HG03378 (cell line): Measurements from ENCODE around the gene PDE10A.

Experiments
- ATAC-seq: cut with Tn5 transposase; IDR thresholded peaks from one replicate; pipeline ENCODE4 v1.9.1; 2021; ENCODE audit warnings: mild to moderate bottlenecking, moderate library complexity; ENCODE audit not compliant: unreplicated experiment

PDE10A gene

DNA sequence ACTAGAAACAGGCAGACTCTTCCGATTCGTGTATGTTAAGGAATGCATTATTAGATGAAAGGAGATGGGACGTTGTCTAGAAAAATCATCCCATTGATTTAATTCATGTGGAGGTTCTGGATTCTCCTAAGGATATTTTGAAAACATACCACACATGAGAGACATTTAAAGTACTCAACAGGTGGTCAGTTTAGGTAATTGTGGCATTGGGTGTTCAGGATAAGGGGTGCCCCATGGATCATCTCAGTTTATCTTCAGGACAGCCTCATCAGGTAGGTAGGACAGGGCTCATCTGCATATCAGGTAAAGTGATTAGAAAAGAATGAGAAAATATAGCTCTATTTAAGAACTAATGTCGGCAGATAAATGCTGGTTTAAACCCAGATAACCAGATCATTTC lies 15.9 kb upstream of the PDE10A start:
- no peak for ATAC-seq

DNA sequence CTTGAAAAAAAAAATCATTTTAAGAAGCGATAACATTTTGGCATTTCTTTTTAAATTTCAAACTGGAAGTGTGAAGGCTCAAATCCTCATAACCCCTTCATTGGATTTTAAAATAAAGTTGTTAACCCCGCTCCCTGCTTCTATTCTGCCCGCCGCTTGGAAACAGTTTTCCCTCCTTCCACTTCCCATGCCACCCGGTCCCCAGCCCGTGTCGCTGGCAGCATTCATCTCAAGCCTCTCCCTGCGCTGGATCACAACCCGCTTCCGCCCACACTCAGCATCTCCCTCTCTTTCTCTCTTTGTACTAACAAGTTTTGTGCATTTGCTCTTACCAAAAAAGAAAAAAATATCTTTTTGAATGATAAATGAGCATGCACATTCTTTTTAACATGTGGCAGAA lies 15.4 kb upstream of the PDE10A start:
- no peak for ATAC-seq

- ATAC-seq: no peak
Observed at GRCh38 chr6:165677091-165677490, 14.1 kb upstream of the PDE10A start.

GRCh38 chr6:165676435-165677068 lies 13.5 kb upstream of the PDE10A start:
- ATAC-seq: no peak

GRCh38 chr6:165675120-165675519 lies 12.1 kb upstream of the PDE10A start:
- ATAC-seq: no peak

DNA sequence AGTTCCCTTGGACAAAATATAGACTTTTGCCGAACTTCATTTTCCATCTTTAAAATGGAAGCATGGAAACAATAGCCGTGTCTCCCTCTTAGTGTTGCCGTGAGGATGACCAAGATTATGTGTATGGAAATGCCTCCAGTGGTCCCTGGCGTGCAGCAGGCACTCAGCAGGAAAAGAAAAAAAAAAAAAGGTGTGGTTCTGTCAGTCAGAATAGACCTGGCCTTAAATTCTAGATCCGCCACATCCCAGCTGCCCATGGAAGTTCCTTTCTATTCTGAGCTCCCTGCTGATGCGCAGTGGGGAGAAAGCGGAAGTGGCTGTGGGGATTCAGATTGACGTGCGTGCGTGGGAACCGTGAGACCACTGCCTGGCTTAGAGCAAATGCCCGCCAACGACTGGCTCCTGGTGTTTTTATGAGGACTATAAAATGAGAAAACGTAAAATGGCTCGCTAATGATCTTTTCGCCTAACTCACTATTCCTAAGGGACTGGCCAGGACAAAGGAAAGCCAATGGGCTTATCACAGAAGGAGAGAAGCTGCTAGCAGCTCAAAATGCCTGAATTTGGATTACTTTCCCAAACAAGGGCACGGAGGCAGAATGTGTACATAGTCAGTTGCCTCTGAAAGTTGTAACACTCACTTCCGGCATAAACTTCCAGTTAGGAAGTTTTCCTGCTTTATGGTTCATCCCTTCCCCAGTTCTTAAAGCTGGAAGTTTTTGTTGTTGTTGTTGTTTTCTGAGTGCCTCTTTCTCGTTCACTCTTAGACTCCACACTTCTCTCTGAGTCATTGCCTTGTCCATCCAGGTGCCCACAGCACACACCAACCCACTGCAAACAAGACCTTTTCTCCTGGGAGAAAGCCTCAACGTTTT lies 11.4 kb upstream of the PDE10A start:
- ATAC-seq: no peak

DNA sequence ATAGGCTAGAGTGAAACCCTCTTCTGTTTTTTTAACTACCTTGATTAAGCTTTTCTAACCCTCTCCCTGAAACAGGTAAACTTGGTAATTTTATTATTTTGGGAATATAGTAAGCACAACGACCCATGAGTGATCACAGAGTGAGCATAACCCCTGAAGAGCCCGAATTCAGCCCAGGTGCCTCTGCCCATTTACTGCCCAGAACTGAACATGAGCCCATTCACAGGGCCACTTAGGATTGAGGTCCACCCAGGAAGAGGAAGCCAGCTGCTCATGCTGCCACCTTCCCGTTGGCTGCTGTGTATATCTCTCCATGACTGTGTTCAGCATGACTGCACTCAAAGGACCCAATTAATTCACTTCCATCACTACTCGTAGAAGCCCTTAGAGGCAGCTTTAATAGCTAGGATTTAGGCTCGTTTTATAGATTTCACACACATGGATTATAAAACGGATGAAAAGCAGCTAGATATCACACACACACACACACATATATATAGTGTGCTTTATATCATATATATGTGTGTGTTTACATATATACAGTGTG lies 8.3 kb upstream of the PDE10A start:
- ATAC-seq: no peak

- ATAC-seq: no peak
Observed at GRCh38 chr6:165668951-165669350, 5.9 kb upstream of the PDE10A start.

DNA sequence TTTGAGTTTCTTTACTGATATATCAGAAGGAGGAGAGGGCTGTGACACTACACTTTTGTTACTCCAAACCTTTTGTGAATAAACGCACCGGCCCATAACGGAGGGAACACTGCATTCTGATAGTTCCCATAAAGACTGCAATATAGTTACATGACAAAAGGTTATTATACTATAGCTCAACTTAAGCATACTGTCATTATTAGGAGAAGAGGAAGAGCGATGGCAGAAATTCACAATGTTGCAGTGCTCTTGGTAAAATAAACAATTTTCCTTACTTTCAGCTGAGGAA lies 2.3 kb upstream of the PDE10A start:
- no peak for ATAC-seq

GRCh38 chr6:165664559-165665383 lies 1.7 kb upstream of the PDE10A start:
- no peak for ATAC-seq

GRCh38 chr6:165663736-165664558 lies 906 bp upstream of the PDE10A start:
- no peak for ATAC-seq

- no peak for ATAC-seq
Observed at GRCh38 chr6:165663377-165663735, 315 bp upstream of the PDE10A start.

GRCh38 chr6:165662041-165662748 lies 846 bp downstream of the PDE10A start:
- no peak for ATAC-seq

DNA sequence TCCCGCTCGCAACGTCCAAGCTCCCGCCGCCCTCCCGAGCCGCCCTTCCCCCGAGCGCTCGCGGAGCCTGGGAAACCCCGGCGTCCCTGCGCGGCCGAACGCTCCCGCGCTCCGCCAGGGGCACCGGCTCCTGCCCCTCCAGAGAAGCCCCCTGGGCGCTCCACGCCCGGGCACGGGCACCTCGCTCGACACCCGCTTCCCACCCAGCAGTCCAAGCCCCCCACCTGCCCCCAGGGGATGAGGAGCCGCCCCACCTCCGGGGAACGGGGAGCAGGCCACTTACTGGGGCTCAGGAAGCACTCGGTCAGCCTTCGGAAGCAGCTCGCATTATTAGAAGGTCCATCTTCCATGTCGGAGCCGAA lies 1.4 kb downstream of the PDE10A start:
- ATAC-seq: no peak

DNA sequence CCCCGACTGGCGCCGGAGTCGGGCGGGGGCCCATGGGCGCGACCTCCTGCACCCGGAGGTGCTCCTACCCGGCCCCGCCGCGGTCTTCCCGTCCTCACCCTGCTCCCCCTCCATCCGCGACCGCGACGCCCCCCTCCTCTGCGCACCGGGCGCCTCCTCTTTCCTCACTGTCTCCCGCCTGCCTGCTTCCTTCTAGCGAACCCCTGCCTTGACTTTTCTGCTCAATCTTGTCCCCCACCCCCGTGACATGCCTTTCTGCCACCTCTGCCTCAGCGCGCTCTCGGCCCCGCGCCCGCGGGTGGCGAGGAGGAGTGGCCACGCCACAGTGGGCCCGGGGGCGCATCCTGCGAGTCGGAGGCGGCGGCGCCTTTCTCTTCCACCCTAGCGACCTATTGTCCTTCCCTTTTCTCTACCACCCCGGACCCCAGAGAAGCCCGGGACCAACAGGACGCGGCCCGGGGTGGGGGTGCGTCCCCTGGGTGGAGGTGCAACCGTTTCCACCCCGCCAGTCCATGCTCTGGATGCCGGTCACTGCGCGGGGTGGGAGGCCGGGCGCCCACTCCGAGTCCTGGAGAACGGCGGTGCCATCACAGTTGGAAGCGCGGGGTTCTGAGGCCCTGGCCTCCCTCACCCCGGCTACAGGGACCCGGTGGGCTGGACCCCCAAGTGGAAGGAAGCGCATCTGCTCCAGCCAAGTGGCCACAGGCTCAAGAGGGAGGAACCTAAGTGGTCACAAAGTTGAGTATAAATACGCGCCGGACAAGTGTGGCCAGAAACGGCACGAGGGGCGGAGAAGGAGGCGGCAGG lies 2.0 kb downstream of the PDE10A start:
- ATAC-seq: no peak

DNA sequence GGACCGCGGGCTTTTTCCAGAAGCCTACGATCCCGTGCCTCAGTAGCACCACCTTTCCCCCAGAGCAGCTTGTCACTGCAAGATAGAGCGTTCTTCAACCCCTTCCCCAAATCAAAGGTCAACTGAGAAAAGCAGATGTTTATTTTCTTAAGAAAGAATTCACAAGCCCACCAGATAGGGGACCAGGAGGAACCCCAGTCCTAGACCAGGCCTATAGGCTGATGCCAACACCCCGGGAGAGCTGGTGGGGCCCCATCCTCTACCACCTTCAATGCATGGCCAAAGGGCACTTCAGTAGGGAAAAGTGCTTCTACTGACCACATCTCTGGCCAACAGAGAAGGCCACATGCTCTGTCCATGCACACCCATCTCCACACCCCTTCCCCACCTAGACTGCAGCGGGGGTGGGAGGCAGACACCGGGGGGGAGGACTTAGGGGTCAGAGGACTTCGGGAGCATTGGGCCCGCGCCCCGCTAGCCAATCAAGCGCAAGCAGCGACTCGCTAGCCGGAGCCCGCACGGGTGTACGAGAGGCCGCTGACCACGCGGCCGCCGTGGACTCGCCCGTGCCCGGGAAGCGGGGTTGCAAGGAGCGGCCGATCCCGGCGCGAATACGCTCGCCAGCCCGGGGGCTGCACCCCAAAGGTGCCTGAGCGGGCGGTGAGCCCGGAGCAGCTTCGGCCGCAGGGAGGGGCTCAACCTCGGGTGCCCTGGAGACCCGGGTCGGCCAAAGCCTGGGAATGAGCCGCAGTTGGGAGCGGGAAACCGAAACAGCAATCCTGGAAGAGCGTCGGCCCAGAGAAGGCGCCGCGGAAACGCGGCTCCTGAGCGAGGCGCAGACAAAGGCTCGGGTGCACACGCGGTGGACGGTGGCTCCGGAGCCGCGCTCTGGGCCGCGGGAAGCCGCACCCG lies 2.8 kb downstream of the PDE10A start:
- ATAC-seq: no peak

GRCh38 chr6:165658395-165659058 lies 4.5 kb downstream of the PDE10A start:
- ATAC-seq: no peak

DNA sequence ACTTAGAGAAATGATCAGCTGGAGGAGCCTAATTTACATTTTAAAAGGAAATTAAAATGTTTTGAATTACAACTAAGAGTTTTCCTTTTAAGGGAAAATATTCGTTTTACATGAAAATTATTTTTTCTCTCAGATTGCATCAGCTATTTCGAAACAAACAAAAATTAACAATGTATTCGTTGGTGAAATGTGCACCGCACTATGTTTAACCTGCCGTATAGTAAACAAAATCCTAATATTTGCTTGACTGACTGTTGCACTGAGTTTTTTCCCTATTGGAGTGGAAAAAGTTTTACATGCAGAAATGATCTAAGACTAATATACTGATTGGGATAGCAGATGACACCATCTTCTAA lies 5.7 kb downstream of the PDE10A start:
- ATAC-seq: no peak
